GM18520 (cell line): ENCODE data around the gene LRRFIP1.
"Not testable (repeated sequence)": the region's sequence is repeated elsewhere in the genome, so short reads cannot be mapped to it uniquely, and the experiment has no call there.

ENCODE experiments used
- ATAC-seq: cut with Tn5 transposase; IDR thresholded peaks from one replicate; pipeline ENCODE4 v1.9.1; 2021; ENCODE audit not compliant: unreplicated experiment

The LRRFIP1 gene

DNA sequence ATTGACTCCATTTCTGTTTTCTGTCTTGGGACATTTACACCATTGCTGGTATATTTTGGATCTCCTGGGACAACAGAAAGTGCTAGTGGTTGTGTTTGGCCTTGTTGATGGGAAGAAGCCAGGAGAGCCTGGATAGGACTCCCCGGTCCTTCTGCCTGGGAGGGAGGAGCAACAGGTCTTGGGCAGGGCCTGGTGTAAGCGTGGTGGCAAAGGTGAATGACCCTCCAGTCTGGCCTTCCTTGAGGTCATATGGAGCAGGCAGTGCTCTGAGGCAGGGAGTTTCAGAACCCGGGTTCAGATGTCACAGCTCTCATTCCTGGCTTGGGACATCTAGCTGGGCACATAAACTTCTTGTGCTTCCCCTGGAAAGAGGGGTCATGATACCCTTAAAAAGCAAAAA lies 115.2 kb downstream of the LRRFIP1 start:
- ATAC-seq, result no peak

DNA sequence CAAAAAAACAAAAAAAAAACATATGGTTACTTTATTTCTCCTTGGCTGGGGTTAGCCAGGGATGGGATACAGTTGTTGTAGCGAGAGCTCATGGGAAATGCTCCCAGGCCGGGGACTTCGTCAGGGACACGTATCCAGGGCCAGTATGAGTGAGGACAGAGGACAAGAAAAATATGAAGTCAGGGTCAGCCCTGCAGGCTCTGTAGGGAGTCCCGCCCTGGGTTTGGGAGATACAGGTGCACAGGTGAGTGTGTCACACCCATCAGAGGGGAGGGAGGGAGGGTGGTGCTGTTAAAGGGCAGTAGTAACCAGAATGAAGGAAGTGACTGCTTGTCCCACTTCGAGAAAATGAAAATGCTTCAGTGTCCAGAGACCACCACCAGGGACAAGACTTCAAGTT lies 115.6 kb downstream of the LRRFIP1 start:
- ATAC-seq, result no peak

DNA sequence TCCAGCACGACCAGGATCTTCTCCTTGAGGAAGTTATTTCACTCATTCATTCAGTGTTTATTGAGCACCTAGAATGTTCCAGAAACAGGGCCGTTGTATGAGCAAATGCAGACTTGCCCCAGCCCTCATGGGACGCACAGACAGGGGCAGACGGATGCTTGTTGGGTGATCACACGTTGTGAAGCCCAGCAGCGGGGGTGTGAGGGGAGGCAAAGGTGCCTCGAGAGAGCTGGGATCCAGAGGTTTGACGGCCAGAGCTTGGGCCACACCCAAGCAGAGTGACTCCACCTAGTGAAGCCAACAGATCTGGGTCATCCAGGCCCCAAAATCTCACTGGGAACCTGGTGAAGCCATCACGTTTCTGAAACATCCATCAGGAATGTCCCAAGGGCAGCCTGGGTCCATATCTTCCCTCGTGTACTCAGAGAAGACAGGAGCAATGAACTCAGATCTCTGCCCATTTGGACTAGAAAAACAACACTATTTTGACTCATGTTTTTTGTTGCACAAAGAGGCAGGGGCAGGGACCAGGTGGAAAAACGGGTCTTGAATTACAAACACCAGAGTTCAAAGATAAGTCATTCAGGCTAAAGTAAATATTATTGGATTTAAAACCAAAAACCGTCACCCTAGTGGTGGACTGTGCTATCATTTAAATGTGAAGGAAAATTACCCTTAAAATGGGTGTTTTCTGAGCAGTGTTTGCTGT lies 116.3 kb downstream of the LRRFIP1 start:
- no peak for ATAC-seq

DNA sequence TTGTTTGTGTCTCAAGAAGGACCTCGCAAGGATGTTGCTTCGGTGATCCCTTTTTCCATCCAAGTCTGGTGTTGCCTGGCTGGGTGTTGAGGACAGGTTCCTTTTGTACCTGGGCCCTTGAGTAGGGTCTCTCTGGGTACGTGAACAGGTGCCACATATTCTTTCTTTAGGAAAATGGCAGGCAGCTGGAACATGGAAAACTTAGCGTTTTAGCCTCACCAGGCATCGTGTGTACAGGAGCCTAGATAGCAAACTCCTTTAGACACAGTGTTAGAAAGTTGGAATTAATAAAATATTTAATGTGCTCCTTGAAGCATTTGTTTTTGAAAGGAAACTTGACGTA lies 116.9 kb downstream of the LRRFIP1 start:
- ATAC-seq, result no peak

DNA sequence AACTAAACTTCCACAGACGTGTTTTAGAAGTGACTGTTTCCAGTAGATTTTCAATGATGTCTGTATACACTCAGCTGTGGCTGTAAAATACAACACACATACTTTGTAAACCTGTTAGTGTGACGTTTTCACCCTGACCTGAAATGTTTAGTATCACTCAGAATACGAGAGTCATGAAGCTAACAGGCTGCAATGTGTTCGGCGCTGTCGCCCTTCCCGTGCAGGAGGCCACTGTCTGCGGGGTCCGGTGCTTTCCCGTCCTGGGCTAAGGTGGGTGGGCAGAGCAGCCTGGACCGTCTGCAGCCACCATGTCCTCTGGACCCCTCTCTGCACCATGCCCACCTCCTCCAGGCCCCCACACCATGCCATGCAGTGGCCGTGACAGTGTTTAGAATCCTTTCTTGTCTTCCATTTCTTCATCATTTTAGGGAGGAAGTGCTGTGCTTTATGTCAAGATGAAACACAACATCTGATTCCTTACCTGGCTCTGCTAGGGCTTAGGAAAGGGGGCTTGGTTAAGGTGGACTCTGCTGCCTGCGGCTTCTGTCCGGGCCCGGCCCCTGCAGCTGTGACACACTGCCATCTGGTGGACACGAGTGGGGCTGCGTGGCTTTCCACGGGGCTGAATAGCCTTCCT lies 117.3 kb downstream of the LRRFIP1 start:
- no peak for ATAC-seq

DNA sequence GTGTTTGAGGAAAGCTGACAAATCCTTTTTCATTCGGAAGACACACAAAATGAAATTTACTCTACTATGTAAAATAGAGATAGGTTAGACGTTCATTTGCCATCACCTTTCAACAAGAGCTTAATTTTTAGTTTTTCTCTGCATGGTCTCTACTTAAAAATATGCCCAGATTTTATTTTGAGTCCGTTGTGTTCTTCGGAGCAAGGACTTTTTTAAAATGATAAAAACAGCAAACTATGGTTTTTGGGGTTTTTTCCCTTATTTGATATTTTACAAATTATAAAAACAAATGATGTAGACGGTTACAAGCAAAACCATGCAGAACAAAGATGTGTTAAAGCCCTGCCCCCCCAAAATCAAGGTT lies 117.8 kb downstream of the LRRFIP1 start:
- ATAC-seq, result no peak

DNA sequence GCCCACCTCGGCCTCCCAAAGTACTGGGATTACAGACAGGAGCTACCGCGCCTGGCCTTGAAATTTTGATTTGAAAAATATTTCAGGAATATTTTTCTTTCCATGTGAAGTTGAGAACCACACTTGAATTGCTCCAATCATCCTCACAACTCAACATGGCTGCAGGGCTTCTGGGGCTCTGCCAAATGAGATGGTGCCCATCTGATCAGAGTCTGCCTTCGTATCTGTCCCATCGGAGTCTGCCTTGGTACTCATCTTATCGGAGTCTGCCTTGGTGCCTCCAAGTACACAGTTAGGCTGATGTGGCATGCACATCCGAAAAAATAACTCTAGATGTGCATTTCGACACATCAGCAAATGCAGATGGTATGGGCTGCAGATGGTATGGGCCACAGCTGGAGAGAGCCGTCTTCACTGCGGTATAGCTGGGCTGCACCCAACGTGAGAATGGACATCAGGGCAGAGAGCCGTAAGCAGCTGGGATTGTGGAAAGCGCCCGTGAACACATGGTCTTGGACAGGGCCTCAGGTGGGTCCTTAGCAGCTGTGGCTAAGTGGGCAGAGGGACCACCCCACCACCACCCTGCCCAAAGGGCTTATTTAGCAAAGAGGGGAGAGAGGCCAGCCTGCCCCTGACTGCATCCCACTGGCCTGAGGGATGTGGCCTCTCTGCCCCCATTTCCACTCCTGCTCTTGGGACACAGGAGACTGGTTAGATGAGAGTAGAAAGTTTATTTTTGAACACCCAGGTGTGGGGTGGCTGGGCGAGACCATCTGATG lies 119.1 kb downstream of the LRRFIP1 start:
- no peak for ATAC-seq

DNA sequence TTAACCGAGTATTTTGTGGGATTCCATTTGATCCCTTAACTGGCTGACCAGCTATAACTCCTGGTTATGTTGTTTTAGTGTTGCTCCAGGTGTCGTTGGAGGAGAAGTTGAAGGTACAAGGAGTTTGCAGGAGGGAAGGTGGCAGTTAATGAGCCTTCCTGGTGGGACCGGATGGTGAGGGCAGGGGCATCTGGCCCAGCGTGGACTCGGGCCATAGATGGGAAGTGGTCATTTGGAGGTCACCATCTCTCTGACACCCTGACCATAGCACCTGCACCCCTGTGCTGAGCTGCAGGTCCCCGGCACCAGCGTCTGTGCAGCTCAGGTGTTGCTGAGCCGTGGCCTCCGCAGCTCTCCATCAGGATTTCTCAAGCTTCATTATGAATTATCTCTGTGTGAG lies 119.8 kb downstream of the LRRFIP1 start:
- ATAC-seq, result no peak

DNA sequence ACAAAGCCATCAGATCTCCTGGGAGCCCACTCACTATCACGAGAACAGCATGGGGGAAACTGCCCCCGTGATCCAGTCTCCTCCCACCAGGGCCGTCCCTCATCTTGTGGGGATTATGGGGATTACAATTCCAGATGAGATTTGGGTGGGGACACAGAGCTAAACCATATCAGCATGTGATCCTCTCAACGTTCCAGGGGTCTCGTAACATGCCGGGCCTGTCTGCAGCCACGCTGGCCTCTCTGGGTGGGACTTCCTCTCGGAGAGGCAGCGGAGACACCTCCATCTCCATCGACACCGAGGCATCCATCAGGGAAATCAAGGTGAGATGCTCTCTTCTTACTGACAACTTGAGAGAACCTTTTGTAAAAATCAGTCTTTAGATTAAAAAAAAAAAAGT lies 121.6 kb downstream of the LRRFIP1 start:
- no peak for ATAC-seq

DNA sequence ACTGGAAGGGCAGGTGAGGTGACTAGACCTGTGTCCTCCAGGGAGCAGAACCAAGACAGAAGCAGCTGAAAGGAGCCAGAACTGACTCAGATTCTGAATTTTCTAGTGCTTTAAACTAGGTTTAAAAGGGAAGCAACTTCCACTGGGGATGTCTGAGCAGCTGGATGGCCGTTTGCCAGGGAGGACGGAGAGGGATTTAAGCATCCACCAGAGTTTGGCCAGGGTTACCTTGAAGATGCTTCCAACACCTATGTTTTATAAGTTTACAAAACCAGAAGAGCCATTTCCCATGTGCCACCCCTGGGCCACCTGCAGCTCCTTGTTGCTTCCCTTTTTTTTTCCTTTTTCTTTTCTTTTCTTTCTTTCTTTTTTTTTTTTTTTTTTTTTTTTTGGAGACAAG lies 122.6 kb downstream of the LRRFIP1 start:
- ATAC-seq, result no peak

DNA sequence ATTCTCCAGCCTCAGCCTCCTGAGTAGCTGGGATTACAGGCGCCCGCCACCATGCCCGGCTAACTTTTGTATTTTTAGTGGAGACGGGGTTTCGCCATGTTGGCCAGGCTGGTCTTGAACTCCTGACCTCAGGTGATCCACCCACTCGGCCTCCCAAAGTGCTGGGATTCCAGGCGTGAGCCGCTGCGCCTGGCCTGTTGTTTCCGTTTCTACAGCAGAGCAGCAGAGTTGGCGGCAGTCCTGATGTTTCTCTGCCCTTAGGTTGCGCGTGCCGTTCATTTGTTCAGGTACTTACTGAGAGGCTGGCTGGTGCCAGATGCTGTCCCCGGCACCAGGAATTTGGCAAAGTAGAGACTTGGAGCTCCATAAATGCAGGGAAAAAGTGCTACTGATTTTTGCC lies 123.1 kb downstream of the LRRFIP1 start:
- not testable (repeated sequence) for ATAC-seq

DNA sequence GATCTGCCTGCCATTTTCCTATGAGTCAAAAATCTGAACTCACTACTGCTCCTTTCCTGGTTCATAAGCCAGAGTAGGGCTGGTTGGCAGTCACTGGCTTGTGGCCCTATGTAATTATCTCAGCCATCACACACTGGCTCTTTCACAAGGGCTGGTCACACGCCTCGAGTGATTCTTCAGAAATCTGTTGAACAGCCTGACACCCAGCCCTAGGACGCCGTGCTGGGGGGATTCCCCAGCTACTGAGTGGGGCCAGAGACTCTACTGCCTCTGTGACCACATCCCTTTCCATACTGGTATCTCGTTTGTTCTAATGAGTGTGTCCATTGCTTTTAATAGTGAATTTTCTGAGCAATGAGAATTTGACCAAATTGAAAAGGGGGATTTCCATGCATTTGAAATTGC lies 125.4 kb downstream of the LRRFIP1 start:
- peak; percentile 86 for ATAC-seq

DNA sequence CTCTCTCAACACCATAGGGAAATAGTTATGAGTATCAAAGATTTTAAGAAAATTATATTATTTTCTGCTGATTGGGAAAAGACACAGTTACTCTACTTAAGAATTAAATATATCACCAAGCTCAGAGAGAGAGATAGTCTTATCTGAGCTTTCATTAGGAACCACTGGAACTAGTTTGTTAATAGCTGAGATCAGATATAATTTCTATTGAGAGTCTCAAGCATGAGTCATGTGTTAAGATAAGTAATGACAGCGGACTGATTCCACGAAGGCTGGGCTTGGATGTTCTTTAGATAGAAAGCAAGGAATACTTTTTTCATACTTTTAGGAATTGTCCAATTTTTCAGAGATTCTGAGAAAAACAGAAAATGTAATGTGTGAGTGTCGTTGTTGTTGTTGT lies 126.8 kb downstream of the LRRFIP1 start:
- no peak for ATAC-seq

DNA sequence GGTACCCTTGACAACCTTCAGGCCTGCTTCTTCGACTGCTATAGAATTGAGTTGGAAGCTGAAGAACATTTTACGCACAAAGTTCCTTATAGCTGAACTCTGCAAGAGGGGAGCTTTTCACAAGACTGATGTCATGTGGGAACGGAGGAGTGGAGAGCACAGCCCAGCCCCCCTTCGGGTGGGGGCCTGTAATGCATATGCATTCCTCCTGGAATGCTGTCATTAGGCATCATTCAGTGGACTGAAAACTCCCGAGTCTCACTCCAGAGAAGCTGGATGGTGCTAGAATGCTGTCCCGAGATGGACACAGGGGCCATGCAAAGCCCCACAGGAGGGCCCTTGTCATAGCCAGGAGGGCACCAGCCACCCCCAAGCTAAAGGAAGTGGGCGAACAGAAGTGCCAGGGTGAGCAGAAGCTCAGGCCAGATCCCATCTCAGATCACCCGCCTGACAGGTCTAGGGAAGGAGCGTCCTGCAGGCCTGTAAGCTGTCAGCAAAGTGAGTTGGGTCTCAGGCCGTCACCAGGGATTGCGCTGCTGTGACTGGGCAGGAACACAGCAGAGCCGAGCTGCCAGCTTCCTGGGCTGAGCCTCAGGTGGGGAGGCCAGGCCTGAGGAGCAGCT lies 127.3 kb downstream of the LRRFIP1 start:
- no peak for ATAC-seq

DNA sequence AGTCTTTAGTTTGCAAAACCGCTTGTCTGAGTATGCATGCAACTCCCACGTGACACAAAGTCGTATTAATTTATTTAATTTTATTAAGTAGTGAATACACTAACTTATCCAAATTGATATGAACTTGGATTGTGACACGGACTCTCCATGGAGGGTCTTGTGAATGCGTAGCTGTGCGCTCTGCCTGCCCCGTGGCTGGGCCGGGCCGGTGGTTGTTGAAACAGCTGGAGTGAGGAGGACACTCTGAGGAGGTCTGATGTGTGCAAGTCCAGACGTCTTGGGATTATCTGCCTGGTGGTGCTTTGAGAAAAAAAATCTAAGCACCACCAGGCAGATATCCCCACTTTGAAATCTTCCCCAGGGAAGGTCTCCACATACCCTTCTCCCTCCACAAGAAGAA lies 130.2 kb downstream of the LRRFIP1 start:
- ATAC-seq, result no peak

DNA sequence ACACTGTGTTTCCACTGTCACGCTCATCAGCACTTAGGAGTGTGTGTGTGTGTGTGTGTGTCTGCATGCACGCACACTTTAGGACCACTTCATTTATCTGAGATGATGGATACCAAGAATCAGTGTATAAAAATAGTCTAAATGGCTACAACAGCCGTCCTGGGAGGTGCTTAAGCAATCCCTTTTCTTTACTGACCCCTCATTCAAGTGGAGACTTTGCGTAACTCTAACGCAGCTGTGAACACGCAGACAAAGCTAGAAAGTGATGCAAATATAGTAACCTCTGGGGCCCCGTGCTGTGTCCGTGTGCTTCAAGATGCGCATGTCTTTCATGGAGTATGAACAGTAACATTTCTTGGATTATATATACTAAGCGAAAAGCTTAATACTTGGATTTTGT lies 130.8 kb downstream of the LRRFIP1 start:
- no peak for ATAC-seq

DNA sequence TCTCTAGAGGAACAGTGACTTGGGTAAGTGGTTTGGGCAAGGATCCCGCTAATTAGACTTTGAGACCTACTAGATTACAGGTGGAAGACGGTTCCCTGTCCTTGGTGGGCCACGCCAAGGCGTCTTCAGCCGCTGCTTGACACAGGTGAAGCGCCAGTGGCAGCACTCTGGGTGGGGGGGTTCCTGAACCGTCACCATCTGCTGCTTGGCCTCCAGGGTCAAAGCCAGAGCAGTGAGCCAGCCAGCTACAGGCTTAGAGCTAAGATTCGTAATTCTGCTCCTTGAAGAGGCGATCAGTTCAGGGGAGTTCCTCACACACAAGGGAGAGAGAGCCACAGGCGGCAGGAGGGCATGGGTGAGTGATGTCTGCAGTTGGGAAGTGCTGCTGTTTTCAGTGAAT lies 131.8 kb downstream of the LRRFIP1 start:
- no peak for ATAC-seq

DNA sequence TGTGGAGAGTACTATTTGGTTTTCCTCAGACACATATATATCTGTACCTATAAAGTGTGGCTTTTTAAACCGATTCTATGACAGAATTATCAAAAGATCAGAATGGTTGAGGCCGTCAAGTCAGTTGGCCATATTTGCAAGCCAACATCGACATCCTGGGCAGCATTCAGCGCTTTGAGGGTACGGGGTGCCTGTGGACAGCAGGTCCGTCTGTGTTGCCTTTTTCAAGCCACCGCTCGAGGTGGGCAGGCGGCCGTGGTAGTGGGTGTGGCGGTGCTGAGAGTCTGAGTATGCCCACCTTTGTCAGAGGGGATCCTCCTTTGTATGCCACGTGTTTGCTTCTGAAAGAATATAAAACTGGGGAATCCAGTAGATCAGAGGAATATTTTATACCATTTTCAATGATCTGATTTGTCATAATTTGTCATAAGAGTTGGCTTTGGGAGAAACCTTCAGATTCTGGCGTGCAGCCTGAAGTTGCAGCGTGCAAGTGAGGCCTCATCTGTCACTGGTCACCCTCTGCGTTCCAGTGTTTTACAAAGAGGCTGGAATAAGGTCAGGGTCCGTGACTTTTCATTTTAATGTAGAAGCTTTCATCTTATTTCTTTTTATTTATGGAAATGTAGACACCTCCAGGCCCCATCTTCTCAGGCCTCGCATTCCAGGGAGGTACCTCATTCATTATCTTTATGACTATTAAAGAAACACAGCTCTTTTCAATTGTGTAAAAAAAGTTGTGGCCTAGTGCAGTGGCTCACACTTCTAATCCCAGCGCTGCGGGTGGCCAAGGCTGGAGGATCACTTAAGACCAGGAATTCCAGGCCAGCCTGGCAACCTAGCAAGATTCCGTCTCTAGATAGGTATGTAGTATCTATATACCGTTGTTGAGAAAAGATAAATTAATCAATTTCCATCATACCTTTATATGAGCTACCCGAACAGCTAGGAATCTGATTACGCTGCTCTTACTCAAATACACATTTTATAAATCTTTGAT lies 133.4 kb downstream of the LRRFIP1 start:
- no peak for ATAC-seq

DNA sequence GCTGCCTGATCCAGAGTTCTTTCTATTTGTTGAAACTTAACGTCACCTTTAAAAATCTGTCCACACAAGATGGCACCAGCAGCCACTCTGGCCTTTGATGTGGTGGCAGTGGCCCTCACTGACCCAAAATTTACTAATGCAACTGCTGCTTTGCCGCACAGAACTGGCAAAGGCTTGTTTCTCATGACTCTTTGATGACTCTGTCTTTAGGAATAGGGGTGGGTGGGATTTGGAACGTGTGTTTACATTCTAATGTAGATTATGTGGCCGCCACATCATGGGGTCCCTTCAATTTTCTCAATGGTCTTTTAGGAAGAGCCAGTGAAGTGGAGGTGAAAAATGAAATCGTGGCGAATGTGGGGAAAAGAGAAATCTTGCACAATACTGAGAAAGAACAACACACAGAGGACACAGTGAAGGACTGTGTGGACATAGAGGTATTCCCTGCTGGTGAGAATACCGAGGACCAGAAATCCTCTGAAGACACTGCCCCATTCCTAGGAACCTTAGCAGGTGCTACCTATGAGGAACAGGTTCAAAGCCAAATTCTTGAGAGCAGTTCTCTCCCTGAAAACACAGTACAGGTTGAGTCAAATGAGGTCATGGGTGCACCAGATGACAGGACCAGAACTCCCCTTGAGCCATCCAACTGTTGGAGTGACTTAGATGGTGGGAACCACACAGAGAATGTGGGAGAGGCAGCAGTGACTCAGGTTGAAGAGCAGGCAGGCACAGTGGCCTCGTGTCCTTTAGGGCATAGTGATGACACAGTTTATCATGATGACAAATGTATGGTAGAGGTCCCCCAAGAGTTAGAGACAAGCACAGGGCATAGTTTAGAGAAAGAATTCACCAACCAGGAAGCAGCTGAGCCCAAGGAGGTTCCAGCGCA lies 135.2 kb downstream of the LRRFIP1 start:
- not testable (repeated sequence) for ATAC-seq

DNA sequence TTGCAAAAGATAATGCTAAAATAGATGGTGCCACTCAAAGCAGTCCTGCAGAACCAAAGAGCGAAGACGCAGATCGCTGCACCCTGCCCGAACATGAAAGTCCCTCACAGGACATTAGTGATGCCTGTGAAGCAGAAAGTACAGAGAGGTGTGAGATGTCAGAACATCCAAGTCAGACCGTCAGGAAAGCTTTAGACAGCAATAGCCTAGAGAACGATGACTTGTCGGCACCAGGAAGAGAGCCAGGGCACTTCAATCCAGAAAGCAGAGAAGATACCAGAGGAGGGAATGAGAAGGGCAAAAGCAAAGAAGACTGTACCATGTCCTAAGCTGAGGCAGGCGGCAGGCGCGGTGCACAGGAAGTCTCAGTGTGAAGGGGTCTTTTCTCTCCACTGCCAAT lies 136.4 kb downstream of the LRRFIP1 start:
- ATAC-seq, result no peak
